HFFc6 (cell line): ENCODE measurements around the gene FYB1. TPM values are rescaled to one million over a fixed set of nuclear protein-coding genes. Genes with fewer than 3 reads are reported as not detected.

Source experiments
- DNase-seq: peaks from one replicate; pipeline ENCODE4 v3.0.0-alpha.2; 2018
- H3K27ac Mint-ChIP-seq: 2 replicates; pipeline ENCODE4 v1.8.0; 2020; ENCODE audit warnings: mild to moderate bottlenecking, mixed read lengths
- H3K27me3 Mint-ChIP-seq: 2 replicates; pipeline ENCODE4 v1.8.0; 2021; ENCODE audit warnings: mild to moderate bottlenecking, moderate library complexity, mixed read lengths; ENCODE audit not compliant: insufficient read depth
- H3K36me3 Mint-ChIP-seq: 2 replicates; pipeline ENCODE4 v1.8.0; 2021; ENCODE audit warnings: low read depth, mixed read lengths
- H3K4me1 Mint-ChIP-seq: 2 replicates; pipeline ENCODE4 v1.8.0; 2020; ENCODE audit warnings: low read depth, mixed read lengths
- H3K4me3 Mint-ChIP-seq: 2 replicates; pipeline ENCODE4 v1.8.0; 2020; ENCODE audit warnings: mild to moderate bottlenecking, moderate library complexity, mixed read lengths
- H3K9me3 Mint-ChIP-seq: 2 replicates; pipeline ENCODE4 v1.8.0; 2020; ENCODE audit warnings: mild to moderate bottlenecking, mixed read lengths
- CTCF ChIP-seq: fragments of 200-600 bp; sonication (generic); IDR thresholded peaks from 2 replicates; pipeline ENCODE4 v1.5.0; 2021; ENCODE audit warnings: antibody characterized with exemption, mild to moderate bottlenecking
- total RNA-seq, 6 experiments: library from RNA; stranded (reverse); fragmentation: NEBNext Ultra II Directional; extraction: Animal tissue kit (Norgen Biotek cat#: 25700); gene quantifications; 2 replicates in 1 of 6; 3 replicates in 5 of 6; pipeline ENCODE4 v1.2.3, GENCODE V29; 2021

The FYB1 gene
- total RNA-seq, 6 experiments from 2014 or later, result 0.32 to 1.7 (median 0.49) TPM

GRCh38 chr5:39202597-39203274, 16.6 kb downstream of the FYB1 start:
- H3K4me3 Mint-ChIP-seq, result no peak overlapping the region
- DNase-seq, result no peak
- TF ChIP-seq CTCF, result no peak
- H3K4me1 Mint-ChIP-seq, result peaks cover 43% of the 10 kb centered on the region
- no peak overlapping the region for H3K27ac Mint-ChIP-seq
- no peaks in the 10 kb centered on the region for H3K9me3 Mint-ChIP-seq
- no peaks in the 10 kb centered on the region for H3K36me3 Mint-ChIP-seq
- H3K27me3 Mint-ChIP-seq, result no peaks in the 10 kb centered on the region

- no peak for TF ChIP-seq CTCF
- Mint-ChIP-seq H3K4me1 (peaks cover 43% of the 10 kb centered on the region), H3K36me3 (no peaks in the 10 kb centered on the region), H3K9me3 (no peaks in the 10 kb centered on the region), H3K4me3 (no peak overlapping the region), H3K27ac (no peak overlapping the region), H3K27me3 (no peaks in the 10 kb centered on the region)
- DNase-seq, result no peak
These were observed 17.4 kb downstream of the FYB1 start for GRCh38 chr5:39201781-39202596.

- Mint-ChIP-seq H3K4me1 (peaks cover 48% of the 10 kb centered on the region), H3K4me3 (no peak overlapping the region), H3K27me3 (no peaks in the 10 kb centered on the region), H3K36me3 (no peaks in the 10 kb centered on the region), H3K27ac (no peak overlapping the region), H3K9me3 (no peaks in the 10 kb centered on the region)
- no peak for TF ChIP-seq CTCF
- no peak for DNase-seq
These were observed 18.1 kb downstream of the FYB1 start for GRCh38 chr5:39201160-39201780.

- peaks cover 58% of the 10 kb centered on the region for H3K4me1 Mint-ChIP-seq
- no peak for TF ChIP-seq CTCF
- no peak overlapping the region for H3K4me3 Mint-ChIP-seq
These were observed 19.3 kb downstream of the FYB1 start for GRCh38 chr5:39200081-39200480.

GRCh38 chr5:39199335-39199734, 20.0 kb downstream of the FYB1 start:
- Mint-ChIP-seq H3K27ac (no peak overlapping the region), H3K36me3 (no peaks in the 10 kb centered on the region), H3K4me1 (peaks cover 65% of the 10 kb centered on the region), H3K27me3 (no peaks in the 10 kb centered on the region), H3K9me3 (no peaks in the 10 kb centered on the region), H3K4me3 (no peak overlapping the region)
- no peak for DNase-seq
- no peak for TF ChIP-seq CTCF

More at GRCh38 chr5:39200081-39200480, 19.3 kb downstream of the FYB1 start:
- H3K36me3 Mint-ChIP-seq, result no peaks in the 10 kb centered on the region
- DNase-seq, result no peak
- no peak overlapping the region for H3K27ac Mint-ChIP-seq
- no peaks in the 10 kb centered on the region for H3K9me3 Mint-ChIP-seq
- H3K27me3 Mint-ChIP-seq, result no peaks in the 10 kb centered on the region
